GM04504 (cell line): Measurements from ENCODE around the gene CRIP1.

Source experiments
- DNase-seq: peaks from one replicate; pipeline ENCODE4 v3.0.0-alpha.2; 2012; ENCODE audit warnings: low read depth

Gene CRIP1

DNA sequence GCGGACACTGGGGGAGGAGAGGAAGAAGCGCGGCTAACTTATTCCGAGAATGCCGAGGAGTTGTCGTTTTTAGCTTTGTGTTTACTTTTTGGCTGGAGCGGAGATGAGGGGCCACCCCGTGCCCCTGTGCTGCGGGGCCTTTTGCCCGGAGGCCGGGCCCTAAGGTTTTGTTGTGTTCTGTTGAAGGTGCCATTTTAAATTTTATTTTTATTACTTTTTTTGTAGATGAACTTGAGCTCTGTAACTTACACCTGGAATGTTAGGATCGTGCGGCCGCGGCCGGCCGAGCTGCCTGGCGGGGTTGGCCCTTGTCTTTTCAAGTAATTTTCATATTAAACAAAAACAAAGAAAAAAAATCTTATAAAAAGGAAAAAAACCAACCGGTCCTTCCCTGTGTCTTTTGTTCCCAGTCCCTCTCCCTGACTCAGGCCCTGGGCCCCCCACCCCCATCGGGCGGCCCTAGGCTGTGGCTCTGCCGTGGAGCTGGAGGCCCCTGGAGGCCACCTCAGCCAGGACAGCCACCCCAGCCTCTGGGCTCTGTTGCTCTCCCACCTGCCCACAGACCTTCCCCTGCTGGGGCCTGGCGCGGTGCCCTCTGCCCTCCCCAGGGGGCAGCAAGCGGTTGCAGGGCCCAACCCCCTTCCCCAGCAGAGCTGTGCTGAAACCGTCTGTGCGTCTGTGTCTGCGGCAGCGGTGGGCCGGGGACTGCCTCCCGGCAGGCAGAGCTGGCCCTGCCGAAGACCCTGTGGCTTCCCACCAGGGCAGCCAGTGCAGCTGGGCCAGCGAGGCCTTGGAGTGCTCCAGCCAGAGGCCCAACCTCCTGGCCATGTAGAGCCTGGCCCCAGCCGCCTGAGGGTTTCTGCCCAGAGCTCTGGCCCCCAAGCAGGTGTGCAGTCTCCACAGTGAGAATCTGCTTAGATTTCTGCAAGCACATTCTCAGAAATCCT is 16.1 kb upstream of the CRIP1 start:
- no peak for DNase-seq

- no peak for DNase-seq
Measured at GRCh38 chr14:105471297-105471821, 15.3 kb upstream of the CRIP1 start.

- no peak for DNase-seq
Measured at GRCh38 chr14:105471823-105472485, 14.7 kb upstream of the CRIP1 start.

DNA sequence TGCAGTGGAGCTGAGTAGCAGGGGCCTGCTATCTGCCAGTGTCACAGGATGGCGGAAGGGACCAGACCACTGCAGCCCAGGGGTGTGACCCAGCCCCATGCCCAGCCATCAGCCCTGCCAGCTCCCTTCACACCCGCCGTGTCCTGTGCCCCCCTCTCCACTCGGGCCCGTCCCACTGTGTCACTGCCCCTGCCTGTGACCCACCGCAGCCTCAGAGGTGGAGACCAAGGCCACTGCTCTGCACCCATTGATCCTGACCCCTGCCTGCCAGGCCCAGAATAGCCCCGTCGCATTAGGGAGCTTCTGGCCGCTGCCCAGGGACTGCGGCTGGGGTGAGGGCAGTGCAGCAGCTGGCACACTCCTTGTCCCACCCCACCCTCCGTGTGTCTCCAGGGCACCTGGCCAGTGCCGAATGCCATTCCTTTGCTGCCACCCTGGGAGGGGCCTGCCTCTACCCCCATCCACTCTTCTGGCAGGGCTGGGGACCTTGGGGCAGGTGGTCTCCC is 14.1 kb upstream of the CRIP1 start:
- DNase-seq: no peak

- no peak for DNase-seq
Measured at GRCh38 chr14:105473033-105473676, 13.5 kb upstream of the CRIP1 start.

DNA sequence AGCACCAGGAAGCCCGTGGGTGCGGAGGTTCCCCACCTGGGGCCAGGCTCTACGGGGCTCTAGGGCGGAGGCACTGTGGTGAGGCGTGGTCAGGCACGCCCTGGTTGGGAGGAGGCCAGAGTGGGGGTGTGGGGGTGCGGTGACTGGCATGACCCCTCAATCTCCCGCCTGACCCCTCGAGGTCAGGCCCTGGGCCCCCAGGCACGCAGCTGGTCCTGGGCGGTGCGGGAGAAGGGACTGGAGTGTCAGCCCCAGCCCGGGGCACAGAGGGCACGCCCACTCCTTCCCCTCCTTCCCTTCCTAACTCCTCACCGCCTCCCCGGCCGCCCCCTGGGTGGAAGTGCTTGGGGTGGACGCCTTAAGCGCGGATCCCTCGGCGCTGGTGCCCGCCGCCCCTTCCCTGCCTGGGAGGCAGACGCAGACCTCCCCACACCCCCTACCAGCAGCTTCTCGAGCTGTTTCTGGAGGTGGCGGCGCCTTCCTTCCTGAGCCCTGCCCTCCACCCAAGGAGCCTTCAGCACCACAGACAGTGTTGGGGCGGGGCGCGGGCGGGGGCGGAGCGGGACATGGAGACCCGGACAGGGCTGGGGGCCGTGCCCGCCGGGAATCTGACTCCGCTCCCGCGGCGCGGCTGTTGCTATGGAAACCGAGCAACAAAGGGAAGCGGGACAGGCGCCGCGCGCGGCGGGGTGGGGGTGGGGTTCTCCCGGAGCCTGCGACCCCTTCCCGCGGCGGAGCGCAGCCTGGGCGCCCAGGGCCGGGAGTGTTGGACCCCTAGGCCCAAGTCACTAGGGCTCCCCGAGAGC is 12.8 kb upstream of the CRIP1 start:
- no peak for DNase-seq

GRCh38 chr14:105474483-105475268 is 12.0 kb upstream of the CRIP1 start, which contains the start of gene CRIP2:
Gene CRIP2, plus strand, starts transcription at chr14:105474821. Its CDS starts 42 bp downstream, at chr14:105474863.
- no peak for DNase-seq

DNA sequence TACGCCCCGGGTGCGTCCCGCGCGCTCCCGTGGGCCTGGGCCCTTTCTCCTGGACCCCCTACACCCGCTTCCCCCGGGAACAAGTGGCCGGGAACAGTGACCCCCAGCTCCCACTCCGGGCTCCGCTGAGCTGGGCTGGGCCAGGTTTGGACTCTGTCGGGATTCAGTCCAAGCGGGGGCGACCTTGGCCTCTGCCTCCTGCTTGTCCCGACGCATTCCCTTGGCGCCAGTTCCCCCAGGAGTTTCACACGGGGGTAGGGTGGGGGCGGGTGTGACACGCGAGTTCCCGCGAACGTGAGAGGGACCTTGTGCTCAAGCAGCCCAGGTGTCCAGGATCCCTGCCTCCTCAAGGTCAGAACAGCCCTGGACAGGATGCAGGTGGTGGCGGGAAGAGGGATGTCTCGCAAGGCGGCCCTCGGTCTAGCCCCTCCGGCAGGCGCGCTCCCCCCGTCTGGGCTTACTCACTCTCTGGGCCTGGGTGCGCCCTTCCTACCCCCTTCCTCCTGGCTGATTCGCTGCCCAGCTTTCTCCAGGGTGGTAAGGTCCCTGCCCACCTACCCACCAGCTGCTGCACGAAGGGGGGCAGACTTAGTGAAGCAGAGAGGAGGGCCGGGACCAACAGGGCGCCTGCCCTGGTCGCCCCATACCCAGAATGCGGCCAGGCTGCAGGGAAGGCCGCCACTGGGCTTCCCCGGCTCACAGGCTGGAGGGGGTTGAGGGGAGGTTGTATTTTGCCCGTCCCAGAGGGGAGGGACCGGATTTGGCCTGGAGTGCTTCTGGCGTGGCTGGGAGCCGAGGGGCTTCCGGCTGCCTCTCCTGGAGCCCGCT is 11.2 kb upstream of the CRIP1 start:
- no peak for DNase-seq

- no peak for DNase-seq
Measured at GRCh38 chr14:105476097-105476830, 10.4 kb upstream of the CRIP1 start.

- no peak for DNase-seq
Measured at GRCh38 chr14:105476831-105477659, 9.6 kb upstream of the CRIP1 start.

GRCh38 chr14:105477660-105478397 is 8.9 kb upstream of the CRIP1 start:
- DNase-seq: no peak

DNA sequence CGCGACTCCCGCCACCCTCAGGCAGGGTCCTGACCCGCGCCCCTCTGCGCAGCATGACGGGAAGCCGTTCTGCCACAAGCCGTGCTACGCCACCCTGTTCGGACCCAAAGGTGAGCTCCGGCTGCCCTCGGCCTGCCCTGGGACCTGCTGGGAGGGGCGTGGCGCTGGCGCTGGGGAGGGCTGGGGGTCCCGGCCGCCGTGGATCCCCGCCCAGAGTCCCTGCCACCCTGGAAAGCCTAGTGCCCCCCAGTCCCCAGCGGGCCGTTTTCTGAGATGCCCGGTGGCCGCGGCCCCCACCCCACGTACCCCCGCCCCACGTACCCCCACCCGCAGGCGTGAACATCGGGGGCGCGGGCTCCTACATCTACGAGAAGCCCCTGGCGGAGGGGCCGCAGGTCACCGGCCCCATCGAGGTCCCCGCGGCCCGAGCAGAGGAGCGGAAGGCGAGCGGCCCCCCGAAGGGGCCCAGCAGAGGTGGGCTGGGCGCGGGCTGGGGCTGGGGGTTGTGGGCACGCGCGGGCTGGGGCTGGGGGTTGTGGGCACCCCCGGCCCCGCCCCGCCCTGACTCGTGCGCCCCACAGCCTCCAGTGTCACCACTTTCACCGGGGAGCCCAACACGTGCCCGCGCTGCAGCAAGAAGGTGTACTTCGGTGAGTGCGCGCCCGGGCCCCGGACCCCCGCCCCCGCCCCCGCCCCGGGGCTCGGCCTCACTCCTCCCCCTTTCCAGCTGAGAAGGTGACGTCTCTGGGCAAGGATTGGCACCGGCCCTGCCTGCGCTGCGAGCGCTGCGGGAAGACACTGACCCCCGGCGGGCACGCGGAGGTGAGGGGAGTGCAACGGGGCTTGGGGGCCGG is 8.1 kb upstream of the CRIP1 start:
- DNase-seq: no peak

DNA sequence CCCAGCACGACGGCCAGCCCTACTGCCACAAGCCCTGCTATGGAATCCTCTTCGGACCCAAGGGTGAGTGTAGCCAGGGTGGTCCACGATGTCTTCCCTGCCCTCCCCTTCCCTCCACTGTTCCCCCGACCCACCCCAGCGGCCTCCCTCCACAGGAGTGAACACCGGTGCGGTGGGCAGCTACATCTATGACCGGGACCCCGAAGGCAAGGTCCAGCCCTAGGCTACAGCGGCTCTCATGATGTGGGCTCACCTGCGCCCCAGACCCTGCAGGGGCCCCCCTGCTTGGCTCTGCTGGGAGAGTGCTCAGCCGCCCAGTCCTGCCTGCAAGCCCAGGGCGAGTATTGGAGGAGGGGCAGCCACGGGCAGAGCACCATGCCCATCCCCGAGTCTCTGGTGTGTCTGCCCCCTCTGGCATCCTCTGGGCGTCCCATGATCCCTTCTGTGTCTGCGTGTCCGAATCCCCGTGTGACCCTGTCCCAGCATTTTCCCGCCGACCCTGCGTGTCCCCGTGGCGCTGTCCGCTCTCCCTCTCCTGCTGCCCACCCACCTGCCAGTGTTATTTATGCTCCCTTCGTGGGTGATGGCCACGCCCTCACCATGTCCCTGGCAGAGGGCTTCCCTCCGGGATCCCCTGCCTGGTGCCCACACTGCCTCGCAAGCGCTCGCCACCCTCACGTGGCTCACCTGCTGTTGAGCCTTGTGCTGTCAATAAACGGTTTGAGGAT is 7.1 kb upstream of the CRIP1 start:
- no peak for DNase-seq

- no peak for DNase-seq
Measured at GRCh38 chr14:105480199-105480746, 6.4 kb upstream of the CRIP1 start.
